Mesodermal cell (in vitro differentiated cells): ENCODE results near the gene ANXA3.

Experiments used
- H3K27ac ChIP-seq: 2 replicates; pipeline ENCODE4 v1.7.0; 2013; ENCODE audit warnings: mild to moderate bottlenecking, low read depth, low read length, moderate library complexity; ENCODE audit not compliant: severe bottlenecking
- H3K36me3 ChIP-seq: 2 replicates; pipeline ENCODE4 v1.7.1; 2013; ENCODE audit warnings: mild to moderate bottlenecking, low read length, moderate library complexity; ENCODE audit not compliant: control insufficient read depth, insufficient read depth
- H3K4me1 ChIP-seq: one replicate; pipeline ENCODE4 v1.7.1; 2013; ENCODE audit warnings: mild to moderate bottlenecking, low read length; ENCODE audit not compliant: insufficient read depth, control insufficient read depth, poor library complexity, severe bottlenecking
- H3K4me3 ChIP-seq: 2 replicates; pipeline ENCODE4 v1.7.0; 2013; ENCODE audit warnings: low read length, control low read depth, mild to moderate bottlenecking; ENCODE audit not compliant: insufficient read depth, poor library complexity, severe bottlenecking; ENCODE audit errors: extremely low read depth
- H3K9me3 ChIP-seq: 2 replicates; pipeline ENCODE4 v1.7.1; 2013; ENCODE audit warnings: mild to moderate bottlenecking, low read length, moderate library complexity; ENCODE audit not compliant: control insufficient read depth
- WGBS, 2 experiments: methylation state at CpG; one replicate each; pipeline ENCODE4 v1.1.5; 2013; ENCODE audit warnings: missing lambda C conversion rate in 2 of 2; ENCODE audit not compliant: insufficient coverage in 2 of 2; 5-methylcytosine and 5-hydroxymethylcytosine counted together

ANXA3 gene

DNA sequence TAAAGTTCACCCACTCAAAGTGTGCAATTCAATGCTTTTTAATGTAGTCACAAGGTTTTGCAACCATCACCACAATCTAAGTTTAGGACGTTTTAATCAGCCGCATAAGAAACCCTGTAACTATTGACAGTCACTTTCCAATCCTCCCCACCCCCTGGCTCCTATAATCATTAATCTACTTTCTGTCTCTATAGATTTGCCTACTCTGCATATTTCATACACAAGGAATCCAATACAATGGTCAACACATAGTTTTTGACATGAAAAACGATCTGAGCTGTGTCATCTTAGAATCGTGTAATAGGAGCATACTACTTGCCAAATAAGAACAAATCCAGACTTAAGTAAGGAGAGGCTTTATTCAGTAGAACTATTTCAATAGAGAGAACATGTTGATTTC, 47.6 kb downstream of the ANXA3 start:
- Histone ChIP-seq H3K4me1 (peaks cover 5% of the 10 kb centered on the region), H3K36me3 (peaks cover 24% of the 10 kb centered on the region), H3K9me3 (no peaks in the 10 kb centered on the region), H3K4me3 (no peak overlapping the region), H3K27ac (no peak overlapping the region)
- WGBS, 2 experiments: 92 to 100% methylated on average over 3 to 4 of the region's 4 CpGs

GRCh38 chr4:78599931-78600375, 48.4 kb downstream of the ANXA3 start:
- Histone ChIP-seq H3K4me1 (peaks cover 5% of the 10 kb centered on the region), H3K9me3 (no peaks in the 10 kb centered on the region), H3K27ac (no peak overlapping the region), H3K4me3 (no peak overlapping the region), H3K36me3 (peaks cover 24% of the 10 kb centered on the region)
- WGBS, 2 experiments: 50 to 86% methylated on average over 1 of the region's 2 CpGs

GRCh38 chr4:78601013-78601412, 49.4 kb downstream of the ANXA3 start:
- 93 to 96% methylated on average over 6 to 7 of the region's 7 CpGs for WGBS, 2 experiments
- H3K36me3 ChIP-seq: peaks cover 28% of the 10 kb centered on the region

GRCh38 chr4:78602334-78602733, 50.8 kb downstream of the ANXA3 start:
- H3K36me3 ChIP-seq: peaks cover 30% of the 10 kb centered on the region
- 96% methylated on average over 3 of the region's 3 CpGs for WGBS, 2 experiments

More at GRCh38 chr4:78601013-78601412, 49.4 kb downstream of the ANXA3 start:
- no peak overlapping the region for H3K27ac ChIP-seq
- no peak overlapping the region for H3K4me3 ChIP-seq
- H3K9me3 ChIP-seq: no peaks in the 10 kb centered on the region
- H3K4me1 ChIP-seq: peaks cover 5% of the 10 kb centered on the region

GRCh38 chr4:78603384-78603783, 51.8 kb downstream of the ANXA3 start:
- no peaks in the 10 kb centered on the region for H3K9me3 ChIP-seq
- H3K4me3 ChIP-seq: no peak overlapping the region
- 90 to 92% methylated on average over 3 of the region's 3 CpGs for WGBS, 2 experiments
- peaks cover 20% of the 10 kb centered on the region for H3K36me3 ChIP-seq
- no peak overlapping the region for H3K27ac ChIP-seq
- H3K4me1 ChIP-seq: peaks cover 5% of the 10 kb centered on the region

More at GRCh38 chr4:78602334-78602733, 50.8 kb downstream of the ANXA3 start:
- peaks cover 5% of the 10 kb centered on the region for H3K4me1 ChIP-seq
- no peaks in the 10 kb centered on the region for H3K9me3 ChIP-seq
- H3K27ac ChIP-seq: no peak overlapping the region
- H3K4me3 ChIP-seq: no peak overlapping the region

DNA sequence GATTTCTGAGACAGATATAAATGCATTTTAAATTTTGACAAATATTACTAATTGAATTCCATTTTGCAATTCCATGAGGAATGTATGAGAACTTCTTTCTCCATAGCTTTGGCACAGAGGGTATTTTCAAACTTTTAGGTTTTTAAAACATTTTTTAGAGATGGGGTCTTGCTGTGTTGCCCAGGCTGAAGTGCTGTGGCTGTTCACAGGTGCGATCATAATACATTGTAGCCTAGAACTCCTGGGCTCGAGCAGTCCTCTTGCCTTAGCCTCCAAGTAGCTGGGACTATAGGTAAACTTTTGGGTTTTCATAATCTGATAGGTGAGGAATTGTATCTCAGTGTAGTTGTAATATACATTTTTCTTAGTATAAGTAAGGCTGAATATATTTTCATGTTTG, 53.4 kb downstream of the ANXA3 start:
- peaks cover 20% of the 10 kb centered on the region for H3K36me3 ChIP-seq
- H3K4me1 ChIP-seq: peaks cover 1% of the 10 kb centered on the region
- 90% methylated on average over 2 of the region's 2 CpGs; no CpG with 5 or more reads in 1 of the 2 experiments for WGBS, 2 experiments
- no peak overlapping the region for H3K4me3 ChIP-seq
- H3K9me3 ChIP-seq: no peaks in the 10 kb centered on the region
- H3K27ac ChIP-seq: no peak overlapping the region

DNA sequence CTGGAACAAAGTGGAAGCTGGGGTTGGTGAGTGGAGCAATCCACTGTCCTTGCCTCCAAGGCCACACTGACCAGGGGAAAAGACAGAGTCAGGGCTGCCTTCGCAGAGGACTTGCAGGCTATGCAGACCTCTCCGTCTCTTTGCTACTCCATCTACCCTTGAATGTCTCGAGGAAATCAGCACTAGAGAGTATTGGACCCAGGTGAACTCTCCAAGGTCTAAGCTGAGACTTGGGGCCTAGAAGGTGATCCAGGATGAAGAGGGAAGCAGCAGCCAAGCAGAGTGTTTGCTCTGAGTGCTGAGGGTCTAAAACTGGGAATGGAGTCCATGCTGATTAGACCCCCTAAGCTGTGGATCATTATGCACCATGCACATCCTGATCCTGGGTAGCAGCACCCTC, 54.5 kb downstream of the ANXA3 start:
- Histone ChIP-seq H3K27ac (no peak overlapping the region), H3K4me1 (no peaks in the 10 kb centered on the region), H3K9me3 (no peaks in the 10 kb centered on the region), H3K4me3 (no peak overlapping the region), H3K36me3 (peaks cover 20% of the 10 kb centered on the region)
- WGBS, 2 experiments: 94 to 100% methylated on average over 1 to 2 of the region's 3 CpGs

DNA sequence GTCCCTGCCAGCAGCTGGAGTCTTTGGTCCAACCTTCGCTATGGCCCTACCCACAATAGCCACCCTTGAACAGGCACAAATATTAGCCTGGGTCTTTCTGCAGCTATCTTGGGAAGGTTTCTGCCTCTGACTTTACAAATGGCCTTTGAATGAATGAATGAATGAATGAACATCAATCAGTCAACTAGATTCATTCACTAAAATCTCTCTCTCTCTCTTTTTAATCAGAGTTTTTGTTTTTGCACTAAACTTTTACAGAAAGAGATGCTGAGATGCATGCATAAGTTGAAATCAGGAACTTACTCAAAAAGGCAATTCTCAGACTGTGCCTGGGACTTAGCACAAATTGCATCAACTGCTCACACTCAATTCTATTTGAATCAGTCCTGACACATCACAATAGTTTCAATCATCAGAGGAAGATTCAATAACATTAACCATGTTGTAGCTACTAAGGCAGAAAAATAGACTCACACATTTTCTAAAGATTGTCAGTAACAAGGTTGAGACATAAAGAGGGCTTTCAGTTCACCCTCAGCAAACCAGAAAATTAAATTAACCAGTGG, 55.0 kb downstream of the ANXA3 start:
- no peaks in the 10 kb centered on the region for H3K9me3 ChIP-seq
- no peak overlapping the region for H3K27ac ChIP-seq
- no peak overlapping the region for H3K4me3 ChIP-seq
- H3K4me1 ChIP-seq: no peaks in the 10 kb centered on the region
- no CpG with 5 or more reads among the region's 1 CpG for WGBS, 2 experiments
- peaks cover 20% of the 10 kb centered on the region for H3K36me3 ChIP-seq

- Histone ChIP-seq H3K36me3 (peaks cover 12% of the 10 kb centered on the region), H3K9me3 (no peaks in the 10 kb centered on the region), H3K27ac (no peak overlapping the region), H3K4me3 (no peak overlapping the region), H3K4me1 (no peaks in the 10 kb centered on the region)
- WGBS, 2 experiments: 100% methylated on average over 3 of the region's 4 CpGs
These were observed 57.1 kb downstream of the ANXA3 start for GRCh38 chr4:78608684-78609083.

DNA sequence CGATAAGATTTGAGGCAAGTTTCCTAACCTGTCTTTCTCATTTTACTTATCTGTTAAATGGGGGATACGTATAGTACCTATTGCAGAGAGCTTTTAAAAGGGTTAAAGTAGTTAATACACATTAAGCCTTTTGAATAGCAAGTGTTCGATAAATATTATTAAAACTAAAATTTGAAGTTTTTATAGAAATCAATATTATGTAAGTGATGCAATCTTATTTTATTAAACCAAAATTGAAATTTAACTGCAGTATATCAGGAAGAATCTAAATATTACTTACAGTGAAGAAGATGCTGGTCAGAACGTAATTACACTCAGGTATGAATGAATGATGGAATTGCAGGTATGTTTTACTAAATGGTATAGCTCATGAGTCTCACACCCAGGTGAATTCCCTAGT, 58.0 kb downstream of the ANXA3 start:
- Histone ChIP-seq H3K4me1 (peaks cover under 1% of the 10 kb centered on the region), H3K36me3 (peaks cover 12% of the 10 kb centered on the region), H3K27ac (no peak overlapping the region), H3K4me3 (no peak overlapping the region), H3K9me3 (no peaks in the 10 kb centered on the region)
- WGBS, 2 experiments: no CpG with 5 or more reads among the region's 4 CpGs

DNA sequence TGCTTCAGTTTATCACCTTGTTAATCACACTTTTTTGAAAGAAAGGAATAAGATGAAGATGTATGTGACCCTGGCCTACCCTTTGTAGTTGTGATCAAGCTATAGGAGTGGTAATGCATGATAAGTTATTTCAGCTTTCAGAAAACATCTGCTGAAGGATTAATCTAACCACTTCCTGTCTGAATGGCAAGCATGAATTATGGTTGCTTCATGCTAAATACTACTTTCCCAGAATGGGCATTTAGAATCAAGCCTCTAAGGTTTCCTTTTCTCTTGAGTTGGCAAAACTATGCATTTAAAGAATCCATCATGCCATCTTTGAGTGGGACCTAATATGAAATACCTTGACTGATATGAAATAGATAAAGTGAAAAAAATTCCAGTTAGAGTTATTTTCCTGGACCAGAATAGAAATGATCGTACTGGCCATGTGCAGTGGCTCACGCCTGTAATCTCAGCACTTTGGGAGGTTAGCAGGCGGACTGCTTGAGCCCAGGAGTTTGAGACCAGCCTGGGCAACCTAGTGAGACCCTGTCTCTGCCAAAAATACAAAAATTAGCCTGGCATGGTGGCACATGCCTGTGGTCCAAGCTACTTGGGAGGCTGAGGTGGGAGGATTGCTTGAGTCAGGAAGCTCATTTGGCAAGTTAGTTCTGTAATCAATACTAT, 59.1 kb downstream of the ANXA3 start:
- WGBS, 2 experiments: 92 to 97% methylated on average over 3 of the region's 3 CpGs
- Histone ChIP-seq H3K27ac (no peak overlapping the region), H3K36me3 (peaks cover 11% of the 10 kb centered on the region), H3K9me3 (no peaks in the 10 kb centered on the region), H3K4me1 (peaks cover 10% of the 10 kb centered on the region), H3K4me3 (no peak overlapping the region)
